SK-N-SH (cell line): Measurements from ENCODE around the gene ATP6V1D.

Experiments used
- CTCF ChIP-seq: fragments of 200-600 bp; sonication (generic); IDR thresholded peaks from 2 replicates; pipeline ENCODE4 v1.6.1; 2017; ENCODE audit warnings: antibody characterized with exemption, mild to moderate bottlenecking, moderate library complexity
- EP300 ChIP-seq, 2 experiments: IDR thresholded peaks; 2 replicates each; pipeline versions ENCODE4 v1.4.0 to v1.6.1; 2012; ENCODE audit warnings: borderline replicate concordance in 1 of 2, low read depth in 1 of 2, low read length in 1 of 2
- EZH2phosphoT487 ChIP-seq: fragments of 200-600 bp; sonication (generic); IDR thresholded peaks from 2 replicates; pipeline ENCODE4 v1.6.1; 2017; ENCODE audit warnings: low read depth, mixed run types, mild to moderate bottlenecking, antibody characterized with exemption, moderate library complexity, borderline replicate concordance
- FOXM1 ChIP-seq: IDR thresholded peaks from 2 replicates; pipeline ENCODE4 v1.4.0; 2012; ENCODE audit warnings: low read depth, mild to moderate bottlenecking
- GATA2 ChIP-seq: sonication (generic); formaldehyde crosslinking; IDR thresholded peaks from 2 replicates; pipeline ENCODE4 v1.5.0; 2020; ENCODE audit warnings: mild to moderate bottlenecking, missing genetic modification reagents
- POLR2AphosphoS5 ChIP-seq: IDR thresholded peaks from 2 replicates; pipeline ENCODE4 v1.6.1; 2012; ENCODE audit warnings: low read depth, low read length
- RAD21 ChIP-seq: IDR thresholded peaks from 2 replicates; pipeline ENCODE4 v1.6.1; 2012; ENCODE audit warnings: mild to moderate bottlenecking, low read length
- TF ChIP-seq, protein P1 (sequence below): IDR thresholded peaks from 2 replicates; pipeline ENCODE4 v1.4.0; 2012; ENCODE audit warnings: low read depth

- no peak for TF ChIP-seq GATA2
- TF ChIP-seq CTCF, result no peak
- no peak for TF ChIP-seq EP300 (IDR thresholded peaks at IDR 0.05; ENCODE audit: borderline replicate concordance in 1 of 2, low read depth in 1 of 2, low read length in 1 of 2)
- no peak for TF ChIP-seq FOXM1
- no peak for TF ChIP-seq POLR2AphosphoS5
- TF ChIP-seq EZH2phosphoT487, result no peak
- TF ChIP-seq RAD21, result no peak
- TF ChIP-seq, protein P1, sequence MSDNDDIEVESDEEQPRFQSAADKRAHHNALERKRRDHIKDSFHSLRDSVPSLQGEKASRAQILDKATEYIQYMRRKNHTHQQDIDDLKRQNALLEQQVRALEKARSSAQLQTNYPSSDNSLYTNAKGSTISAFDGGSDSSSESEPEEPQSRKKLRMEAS, result no peak
Observed at GRCh38 chr14:67313153-67313552, 46.5 kb downstream of the ATP6V1D start.
